GM12873 (cell line): ENCODE results near the gene GALNT17.

Experiments used
- CTCF ChIP-seq: IDR thresholded peaks from 2 replicates; pipeline ENCODE4 v1.5.1; 2012; ENCODE audit warnings: low read depth, mild to moderate bottlenecking, moderate library complexity, low read length, control low read depth; ENCODE audit not compliant: insufficient read depth; ENCODE audit errors: missing control alignments

The GALNT17 gene

GRCh38 chr7:71308096-71308495 is 176.2 kb downstream of the GALNT17 start:
- TF ChIP-seq CTCF = no peak

- TF ChIP-seq CTCF = no peak
Measured at GRCh38 chr7:71311576-71311975, 179.6 kb downstream of the GALNT17 start.

- TF ChIP-seq CTCF = no peak
Measured at GRCh38 chr7:71312755-71313490, 181.0 kb downstream of the GALNT17 start.

- TF ChIP-seq CTCF = no peak
Measured at GRCh38 chr7:71313553-71313952, 181.6 kb downstream of the GALNT17 start.

- no peak for TF ChIP-seq CTCF
Measured at GRCh38 chr7:71320916-71321315, 189.0 kb downstream of the GALNT17 start.

- no peak for TF ChIP-seq CTCF
Measured at GRCh38 chr7:71322201-71322600, 190.3 kb downstream of the GALNT17 start.

GRCh38 chr7:71323726-71324125 is 191.8 kb downstream of the GALNT17 start:
- no peak for TF ChIP-seq CTCF
